Glomerular visceral epithelial cell (primary cell): Measurements from ENCODE around the gene RBM33.
"Not testable (repeated sequence)": the region's sequence is repeated elsewhere in the genome, so short reads cannot be mapped to it uniquely, and the experiment has no call there.

ENCODE experiments used
- DNase-seq: peaks from one replicate; pipeline ENCODE4 v3.0.0-alpha.2; 2016; ENCODE audit errors: extremely low spot score

RBM33 gene

DNA sequence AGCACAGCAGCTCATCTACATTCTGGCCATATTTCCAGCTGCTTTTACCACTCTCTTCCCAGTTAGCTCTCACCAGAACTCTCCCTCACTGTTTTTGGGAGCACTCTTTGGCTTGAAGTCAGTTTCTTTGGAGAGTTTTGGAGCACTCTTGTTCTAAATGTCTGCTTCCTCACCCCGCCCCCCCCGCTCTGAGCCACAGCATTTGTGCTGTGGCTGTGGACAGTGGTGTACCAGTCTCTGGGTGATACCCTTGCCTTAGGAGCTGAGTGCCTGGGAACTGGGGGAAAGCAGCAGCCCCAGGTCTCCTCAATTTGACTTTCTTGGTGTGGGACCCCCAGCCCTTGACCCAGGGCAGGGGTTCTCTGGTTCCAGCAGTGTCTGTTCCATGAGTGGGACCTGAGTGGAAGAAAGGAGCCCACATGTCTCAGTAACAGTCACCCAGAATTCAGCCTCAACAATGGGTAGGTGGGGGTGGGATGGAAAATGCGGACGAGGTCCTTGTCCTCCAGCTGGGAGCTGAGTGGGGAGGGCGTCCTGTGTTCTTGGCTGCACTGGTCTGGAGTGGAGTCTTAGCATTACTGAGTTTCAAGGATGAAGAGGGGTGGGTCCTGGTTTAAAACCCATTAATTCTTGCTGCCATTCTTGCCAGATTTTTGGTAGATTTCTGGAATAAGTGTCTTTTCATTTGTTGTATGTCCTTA lies 18.0 kb downstream of the RBM33 start:
- DNase-seq = no peak

DNA sequence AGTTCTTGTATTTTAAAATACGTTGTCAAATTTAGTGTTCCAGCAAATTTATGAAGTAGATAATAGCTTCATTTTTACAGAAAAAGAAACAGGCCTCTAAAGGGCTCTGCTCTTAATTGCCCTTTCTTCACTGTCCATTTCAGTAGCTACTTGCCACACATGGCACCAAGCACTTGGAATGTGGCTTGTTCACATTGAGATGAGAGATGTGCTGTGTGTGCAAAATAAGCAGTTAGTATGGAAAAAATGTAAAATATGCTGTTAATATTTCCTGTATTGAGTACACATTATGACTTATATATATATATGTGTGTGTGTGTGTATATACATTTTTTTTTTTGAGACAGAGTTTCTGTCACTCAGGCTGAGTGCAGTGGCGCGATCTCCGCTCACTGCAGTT lies 19.5 kb downstream of the RBM33 start:
- DNase-seq = no peak

GRCh38 chr7:155665079-155665956 lies 20.9 kb downstream of the RBM33 start:
- DNase-seq = no peak

GRCh38 chr7:155665957-155666287 lies 21.5 kb downstream of the RBM33 start:
- peak; percentile 72 for DNase-seq

GRCh38 chr7:155667241-155667829 lies 22.9 kb downstream of the RBM33 start:
- DNase-seq = peak; percentile 35

- DNase-seq = no peak
Measured at GRCh38 chr7:155669717-155670505, 25.4 kb downstream of the RBM33 start.

GRCh38 chr7:155670521-155670920 lies 26.1 kb downstream of the RBM33 start:
- DNase-seq = no peak

GRCh38 chr7:155674556-155674955 lies 30.1 kb downstream of the RBM33 start:
- DNase-seq = no peak

DNA sequence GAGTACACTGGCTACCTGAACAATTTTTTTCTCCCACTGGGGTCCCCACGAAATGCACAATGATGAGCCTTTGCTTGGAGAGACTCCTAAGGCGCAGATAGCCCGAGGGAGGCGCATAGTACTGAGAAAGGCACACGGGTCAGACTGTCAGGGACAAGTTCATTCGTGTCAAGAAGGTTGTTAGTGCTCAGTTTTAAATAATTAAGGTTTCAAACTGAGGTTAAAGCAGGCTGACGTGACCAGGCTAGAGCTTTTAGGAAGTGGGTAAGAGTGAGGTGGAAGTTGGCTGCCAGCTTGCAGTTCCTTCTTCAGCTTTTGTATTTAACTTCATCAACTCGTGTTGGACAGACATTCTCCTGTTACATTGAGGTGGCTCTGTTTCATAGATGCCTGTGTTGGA lies 31.6 kb downstream of the RBM33 start:
- no peak for DNase-seq

DNA sequence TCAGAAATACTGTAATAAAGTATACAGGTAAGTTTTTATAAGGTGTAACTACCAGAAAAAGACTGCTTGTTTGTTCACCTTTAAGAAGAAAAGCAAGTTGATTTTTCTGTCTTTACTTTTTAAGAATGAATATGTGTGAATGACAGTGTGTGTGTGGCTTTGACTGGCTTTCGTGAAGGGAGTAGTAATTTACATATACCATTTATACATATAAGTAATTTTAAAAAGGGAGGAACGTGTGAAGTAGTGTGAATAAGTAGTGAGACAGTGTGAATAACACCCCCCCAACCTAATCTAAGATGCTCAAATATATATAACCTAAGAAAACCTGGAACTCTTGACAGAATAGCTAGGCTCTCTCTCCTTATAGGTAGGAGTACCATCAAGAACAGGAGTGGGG lies 33.2 kb downstream of the RBM33 start:
- DNase-seq = no peak

DNA sequence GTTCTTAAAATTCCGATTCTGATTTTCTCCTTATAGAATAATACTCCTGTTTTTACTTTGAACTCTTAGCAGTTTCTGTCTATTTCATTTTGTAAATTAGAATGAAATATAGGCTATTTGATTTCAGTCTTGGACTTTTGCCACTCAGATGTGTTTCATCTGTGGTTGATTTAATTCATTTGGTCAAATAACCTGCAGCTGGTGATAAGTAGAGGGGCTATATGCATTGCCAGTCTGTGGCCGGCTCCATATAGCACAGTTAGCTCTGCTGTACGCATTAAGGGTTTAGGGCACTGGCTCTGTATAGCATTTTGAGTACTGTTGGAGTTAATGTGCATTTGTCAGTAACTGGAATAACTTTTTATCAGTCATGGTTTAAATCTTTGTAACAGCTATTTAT lies 35.7 kb downstream of the RBM33 start:
- no peak for DNase-seq

DNA sequence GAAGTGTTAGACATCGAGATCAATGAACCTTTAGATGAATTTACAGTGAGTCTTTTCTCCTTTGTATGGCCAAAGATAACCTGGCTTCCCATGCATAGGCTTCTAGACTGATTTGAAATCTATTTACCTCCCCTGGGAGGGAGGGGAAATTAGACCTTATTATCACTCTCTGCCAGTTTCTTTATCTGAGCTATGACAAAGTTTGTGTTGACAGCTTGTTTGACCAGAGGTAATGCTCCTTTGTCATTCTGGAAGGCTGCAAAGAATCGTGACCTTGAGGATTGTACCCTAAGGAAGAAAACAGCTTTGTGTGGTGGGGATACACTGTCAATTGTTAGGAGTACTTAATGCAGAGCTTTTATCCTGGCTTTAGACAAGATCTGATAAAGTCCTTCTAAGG lies 36.4 kb downstream of the RBM33 start:
- DNase-seq = no peak

- DNase-seq = no peak
Measured at GRCh38 chr7:155681663-155682062, 37.2 kb downstream of the RBM33 start.

GRCh38 chr7:155682484-155682883 lies 38.0 kb downstream of the RBM33 start:
- DNase-seq = no peak

DNA sequence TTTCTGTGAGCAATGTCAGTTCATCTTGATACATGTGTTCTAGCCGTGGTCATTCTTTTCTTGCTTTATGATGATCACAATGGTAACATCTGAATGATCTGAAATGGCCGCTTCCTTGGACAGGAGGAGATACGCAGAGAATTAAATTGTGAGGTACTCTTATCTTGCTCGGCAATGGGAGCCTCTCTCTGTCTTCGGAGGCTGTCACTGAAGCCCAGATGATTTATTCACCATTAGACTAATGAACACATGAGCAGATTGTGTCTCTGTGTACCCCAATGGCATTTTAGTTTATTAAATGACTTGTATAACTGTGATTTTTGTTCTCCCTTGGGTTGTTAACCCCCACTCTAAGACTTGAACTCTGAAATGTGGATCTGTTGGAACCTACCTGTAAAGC lies 38.6 kb downstream of the RBM33 start:
- DNase-seq = no peak

GRCh38 chr7:155683714-155684113 lies 39.3 kb downstream of the RBM33 start:
- DNase-seq = no peak

DNA sequence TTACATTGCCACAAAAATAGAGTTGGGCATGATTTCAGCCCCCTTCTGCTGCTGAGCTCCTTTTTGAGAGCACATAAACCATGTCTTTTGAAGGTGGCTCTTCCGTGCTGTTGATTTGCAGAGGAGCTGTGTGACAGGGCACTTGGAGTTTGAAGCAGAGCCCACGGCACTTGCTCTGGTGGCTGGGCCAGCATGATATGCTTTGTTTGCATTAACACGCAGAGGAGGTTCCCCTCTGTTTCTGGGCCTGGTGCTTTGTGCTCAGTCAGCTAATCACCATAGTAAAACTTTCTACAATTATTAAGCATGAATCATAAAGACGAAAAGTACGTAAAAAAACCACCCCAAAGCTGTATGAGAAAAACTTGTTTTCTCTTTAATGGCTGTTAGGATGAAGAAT lies 40.1 kb downstream of the RBM33 start:
- no peak for DNase-seq

GRCh38 chr7:155685070-155685790 lies 40.8 kb downstream of the RBM33 start:
- no peak for DNase-seq

DNA sequence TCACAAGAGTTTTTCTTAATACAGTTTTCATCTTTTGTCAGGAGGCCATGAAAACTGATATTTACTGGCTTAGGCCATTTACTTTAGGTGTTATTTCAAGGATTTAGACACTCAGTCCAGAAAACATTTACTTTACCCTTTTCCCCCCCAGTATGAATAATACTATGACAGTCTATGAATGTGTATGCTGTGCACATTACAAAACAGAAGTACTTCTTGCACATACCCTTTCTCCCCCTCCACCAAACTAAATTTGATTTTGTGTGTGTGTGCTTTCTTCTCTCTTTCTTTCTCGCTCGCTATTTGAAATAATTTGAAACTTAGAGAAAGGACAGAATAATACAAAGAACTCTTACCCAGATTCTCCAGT lies 41.3 kb downstream of the RBM33 start:
- no peak for DNase-seq

- not testable (repeated sequence) for DNase-seq
Measured at GRCh38 chr7:155686620-155687324, 42.3 kb downstream of the RBM33 start.

- DNase-seq = not testable (repeated sequence)
Measured at GRCh38 chr7:155688237-155688636, 43.8 kb downstream of the RBM33 start.
